WTC11 (cell line): Measurements from ENCODE around the gene SLC4A1AP. TPM values are rescaled to one million over a fixed set of nuclear protein-coding genes. Genes with fewer than 3 reads are reported as not detected.

Experiments
- ATAC-seq: fragments of 200-7000 bp; cut with Tn5 transposase; 2 replicates; pipeline ENCODE4 v1.10.0; 2021; ENCODE audit warnings: mild to moderate bottlenecking, moderate library complexity
- CTCF ChIA-PET: fragments of 300-600 bp; sonication (Branson Sonifier 250); formaldehyde crosslinking; loops from one replicate; lab custom pipeline; 2021; ENCODE audit warnings: antibody characterized with exemption; lab: Charles Lee
- POLR2A ChIA-PET: fragments of 350-600 bp; sonication (Branson Sonifier 250); formaldehyde crosslinking; loops from one replicate; lab custom pipeline; 2021; ENCODE audit warnings: antibody characterized with exemption; lab: Charles Lee
- DNase-seq: peaks from one replicate; pipeline ENCODE4 v3.0.0; 2021; ENCODE audit warnings: low spot score
- H3K27ac Mint-ChIP-seq: 2 replicates; pipeline ENCODE4 v1.8.0; 2021; ENCODE audit warnings: mixed read lengths
- H3K27me3 Mint-ChIP-seq: 2 replicates; pipeline ENCODE4 v1.8.0; 2021; ENCODE audit warnings: low read depth, mild to moderate bottlenecking, moderate library complexity, mixed read lengths
- H3K36me3 Mint-ChIP-seq: 2 replicates; pipeline ENCODE4 v1.8.0; 2021; ENCODE audit warnings: mixed read lengths
- H3K4me1 Mint-ChIP-seq: 2 replicates; pipeline ENCODE4 v1.8.0; 2022; ENCODE audit warnings: mixed read lengths
- H3K4me3 Mint-ChIP-seq: 2 replicates; pipeline ENCODE4 v1.8.0; 2021; ENCODE audit warnings: mild to moderate bottlenecking, moderate library complexity, mixed read lengths
- H3K9me3 Mint-ChIP-seq: 2 replicates; pipeline ENCODE4 v1.8.0; 2021; ENCODE audit warnings: mixed read lengths
- E2F1 ChIP-seq: sonication (generic); formaldehyde crosslinking; IDR thresholded peaks from 2 replicates; pipeline ENCODE4 v1.8.0; 2022; ENCODE audit warnings: mild to moderate bottlenecking, missing genetic modification reagents
- EMX1 ChIP-seq: fragments of 250-450 bp; sonication (Bioruptor Pico); IDR thresholded peaks from 2 replicates; pipeline ENCODE4 v1.8.0; 2021; ENCODE audit warnings: mild to moderate bottlenecking
- ERG ChIP-seq: fragments of 250-450 bp; sonication (Bioruptor Pico); IDR thresholded peaks from 2 replicates; pipeline ENCODE4 v1.8.0; 2021; ENCODE audit warnings: mild to moderate bottlenecking
- ESRRA ChIP-seq: sonication (generic); formaldehyde crosslinking; IDR thresholded peaks from 2 replicates; pipeline ENCODE4 v1.8.1; 2022; ENCODE audit warnings: mild to moderate bottlenecking, missing genetic modification reagents, borderline replicate concordance
- GRHL2 ChIP-seq: fragments of 250-450 bp; sonication (Bioruptor Pico); IDR thresholded peaks from 2 replicates; pipeline ENCODE4 v1.8.0; 2022; ENCODE audit warnings: mild to moderate bottlenecking, moderate library complexity; ENCODE audit not compliant: insufficient replicate concordance, severe bottlenecking
- JAZF1 ChIP-seq: fragments of 250-450 bp; sonication (Bioruptor Pico); IDR thresholded peaks from 2 replicates; pipeline ENCODE4 v1.9.0; 2021; ENCODE audit warnings: moderate library complexity, mild to moderate bottlenecking, inconsistent platforms
- JUN ChIP-seq: sonication (generic); formaldehyde crosslinking; IDR thresholded peaks from 2 replicates; pipeline ENCODE4 v1.8.0; 2023; ENCODE audit warnings: mild to moderate bottlenecking, missing genetic modification reagents
- MYBL2 ChIP-seq: sonication (generic); formaldehyde crosslinking; IDR thresholded peaks from 2 replicates; pipeline ENCODE4 v1.8.1; 2023; ENCODE audit warnings: mild to moderate bottlenecking, moderate library complexity, missing genetic modification reagents
- NR1H2 ChIP-seq: sonication (generic); formaldehyde crosslinking; IDR thresholded peaks from 2 replicates; pipeline ENCODE4 v1.9.0; 2021; ENCODE audit warnings: mild to moderate bottlenecking, moderate library complexity, missing genetic modification reagents
- NR3C1 ChIP-seq: sonication (generic); formaldehyde crosslinking; conservative IDR thresholded peaks from 2 replicates; pipeline ENCODE4 v1.8.1; 2023; ENCODE audit warnings: low read depth, mild to moderate bottlenecking, missing genetic modification reagents
- RELA ChIP-seq: sonication (generic); formaldehyde crosslinking; IDR thresholded peaks from 2 replicates; pipeline ENCODE4 v1.8.1; 2022; ENCODE audit warnings: missing genetic modification reagents, mild to moderate bottlenecking, borderline replicate concordance
- RORB ChIP-seq: fragments of 250-450 bp; sonication (Bioruptor Pico); IDR thresholded peaks from 2 replicates; pipeline ENCODE4 v1.9.0; 2021; ENCODE audit warnings: mild to moderate bottlenecking
- SMAD3 ChIP-seq: sonication (generic); formaldehyde crosslinking; IDR thresholded peaks from 2 replicates; pipeline ENCODE4 v1.8.0; 2022; ENCODE audit warnings: missing genetic modification reagents, mild to moderate bottlenecking, borderline replicate concordance
- STAT6 ChIP-seq: sonication (generic); formaldehyde crosslinking; conservative IDR thresholded peaks from 2 replicates; pipeline ENCODE4 v1.8.1; 2023; ENCODE audit warnings: mild to moderate bottlenecking, low read depth, missing genetic modification reagents, moderate library complexity
- TEAD1 ChIP-seq: sonication (generic); formaldehyde crosslinking; IDR thresholded peaks from 2 replicates; pipeline ENCODE4 v1.8.0; 2022; ENCODE audit warnings: mild to moderate bottlenecking, missing genetic modification reagents
- TEAD4 ChIP-seq: sonication (generic); formaldehyde crosslinking; IDR thresholded peaks from 2 replicates; pipeline ENCODE4 v1.8.0; 2022; ENCODE audit warnings: mild to moderate bottlenecking, missing genetic modification reagents
- USF2 ChIP-seq: sonication (generic); formaldehyde crosslinking; IDR thresholded peaks from 2 replicates; pipeline ENCODE4 v1.8.1; 2023; ENCODE audit warnings: mild to moderate bottlenecking, missing genetic modification reagents, moderate library complexity
- ZNF232 ChIP-seq: sonication (generic); formaldehyde crosslinking; IDR thresholded peaks from 2 replicates; pipeline ENCODE4 v1.8.0; 2022; ENCODE audit warnings: mild to moderate bottlenecking, missing genetic modification reagents
- ZNF396 ChIP-seq: fragments of 250-450 bp; sonication (Bioruptor Pico); IDR thresholded peaks from 2 replicates; pipeline ENCODE4 v1.8.0; 2021; ENCODE audit warnings: mild to moderate bottlenecking, moderate library complexity, borderline replicate concordance
- ZNF671 ChIP-seq: fragments of 250-450 bp; sonication (Bioruptor Pico); IDR thresholded peaks from 2 replicates; pipeline ENCODE4 v1.8.0; 2021; ENCODE audit warnings: mild to moderate bottlenecking
- total RNA-seq: library from RNA; stranded (reverse); gene quantifications from 3 replicates; pipeline ENCODE4 v1.2.3, GENCODE V29; 2021
- TF ChIP-seq, protein P1 (sequence below): sonication (generic); formaldehyde crosslinking; IDR thresholded peaks from 2 replicates; pipeline ENCODE4 v1.8.0; 2022; ENCODE audit warnings: mild to moderate bottlenecking, missing genetic modification reagents
- TF ChIP-seq, protein P2 (sequence below): sonication (generic); formaldehyde crosslinking; IDR thresholded peaks from 2 replicates; pipeline ENCODE4 v1.8.1; 2022; ENCODE audit warnings: low read depth, mild to moderate bottlenecking, moderate library complexity, missing genetic modification reagents, borderline replicate concordance
- TF ChIP-seq, protein P3 (sequence below): sonication (generic); formaldehyde crosslinking; IDR thresholded peaks from 2 replicates; pipeline ENCODE4 v1.8.1; 2022; ENCODE audit warnings: mild to moderate bottlenecking, moderate library complexity, missing genetic modification reagents

SLC4A1AP gene
- total RNA-seq, 1 experiment from 2014 or later, result 20.1 TPM

DNA sequence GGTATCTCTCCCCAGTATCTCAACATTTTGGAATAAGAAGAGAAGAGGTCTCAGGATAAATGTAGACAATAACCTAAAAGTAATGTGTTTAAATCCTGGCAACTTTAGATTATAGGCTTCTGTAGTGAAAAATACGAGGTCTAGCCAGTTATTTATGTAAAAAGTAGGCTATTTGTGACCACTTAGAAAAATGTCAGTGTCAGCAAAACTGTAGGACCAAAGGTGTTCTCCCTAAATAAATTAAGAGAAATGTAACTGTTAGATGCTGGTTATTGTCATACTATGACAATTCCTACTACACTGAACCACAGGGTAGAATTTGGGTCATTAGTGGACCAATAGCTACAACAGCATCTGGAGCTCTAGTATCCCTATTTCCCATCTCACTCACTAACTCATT, 2.3 kb upstream of the SLC4A1AP start (continued):
- TF ChIP-seq, protein P1, sequence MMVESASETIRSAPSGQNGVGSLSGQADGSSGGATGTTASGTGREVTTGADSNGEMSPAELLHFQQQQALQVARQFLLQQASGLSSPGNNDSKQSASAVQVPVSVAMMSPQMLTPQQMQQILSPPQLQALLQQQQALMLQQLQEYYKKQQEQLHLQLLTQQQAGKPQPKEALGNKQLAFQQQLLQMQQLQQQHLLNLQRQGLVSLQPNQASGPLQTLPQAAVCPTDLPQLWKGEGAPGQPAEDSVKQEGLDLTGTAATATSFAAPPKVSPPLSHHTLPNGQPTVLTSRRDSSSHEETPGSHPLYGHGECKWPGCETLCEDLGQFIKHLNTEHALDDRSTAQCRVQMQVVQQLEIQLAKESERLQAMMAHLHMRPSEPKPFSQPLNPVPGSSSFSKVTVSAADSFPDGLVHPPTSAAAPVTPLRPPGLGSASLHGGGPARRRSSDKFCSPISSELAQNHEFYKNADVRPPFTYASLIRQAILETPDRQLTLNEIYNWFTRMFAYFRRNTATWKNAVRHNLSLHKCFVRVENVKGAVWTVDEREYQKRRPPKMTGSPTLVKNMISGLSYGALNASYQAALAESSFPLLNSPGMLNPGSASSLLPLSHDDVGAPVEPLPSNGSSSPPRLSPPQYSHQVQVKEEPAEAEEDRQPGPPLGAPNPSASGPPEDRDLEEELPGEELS (CRISPR knock-in tag), result no peak
- TF ChIP-seq TEAD1 (CRISPR knock-in tag), result no peak
- no peak for TF ChIP-seq JUN
- no peak for TF ChIP-seq ZNF232 (CRISPR knock-in tag)
- TF ChIP-seq ZNF396 (CRISPR knock-in tag), result no peak
- no peak for TF ChIP-seq RORB (CRISPR knock-in tag)
- TF ChIP-seq, protein P2, sequence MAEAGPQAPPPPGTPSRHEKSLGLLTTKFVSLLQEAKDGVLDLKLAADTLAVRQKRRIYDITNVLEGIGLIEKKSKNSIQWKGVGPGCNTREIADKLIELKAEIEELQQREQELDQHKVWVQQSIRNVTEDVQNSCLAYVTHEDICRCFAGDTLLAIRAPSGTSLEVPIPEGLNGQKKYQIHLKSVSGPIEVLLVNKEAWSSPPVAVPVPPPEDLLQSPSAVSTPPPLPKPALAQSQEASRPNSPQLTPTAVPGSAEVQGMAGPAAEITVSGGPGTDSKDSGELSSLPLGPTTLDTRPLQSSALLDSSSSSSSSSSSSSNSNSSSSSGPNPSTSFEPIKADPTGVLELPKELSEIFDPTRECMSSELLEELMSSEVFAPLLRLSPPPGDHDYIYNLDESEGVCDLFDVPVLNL (CRISPR knock-in tag), result no peak
- no peak for TF ChIP-seq ESRRA (CRISPR knock-in tag)
- TF ChIP-seq, all 79 proteins: peak for 0

DNA sequence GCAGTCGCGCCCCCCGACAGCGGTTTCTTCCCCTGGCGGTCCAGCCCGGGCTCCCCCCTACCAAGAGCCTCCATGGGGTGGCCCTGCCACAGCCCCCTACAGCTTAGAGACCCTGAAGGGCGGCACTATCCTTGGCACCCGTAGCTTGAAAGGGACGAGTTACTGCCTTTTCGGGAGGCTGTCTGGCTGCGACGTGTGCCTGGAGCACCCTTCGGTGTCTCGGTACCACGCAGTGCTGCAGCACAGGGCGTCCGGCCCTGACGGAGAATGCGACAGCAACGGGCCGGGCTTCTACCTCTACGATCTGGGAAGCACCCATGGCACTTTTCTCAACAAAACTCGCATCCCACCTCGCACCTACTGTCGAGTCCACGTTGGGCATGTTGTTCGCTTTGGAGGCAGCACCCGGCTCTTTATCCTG, 475 bp downstream of the SLC4A1AP start:
- TF ChIP-seq SMAD3 (CRISPR knock-in tag) (no peak), MYBL2 (CRISPR knock-in tag) (peak; percentile 9; the same call in 1 of the 2 replicates), TEAD4 (no peak)
- Mint-ChIP-seq H3K4me3 (peak overlapping the region; percentile 99), H3K9me3 (no peaks in the 10 kb centered on the region), H3K27ac (peak overlapping the region; percentile 53; the same call in 1 of the 2 replicates), H3K27me3 (no peaks in the 10 kb centered on the region), H3K4me1 (peaks cover 17% of the 10 kb centered on the region), H3K36me3 (peaks cover 46% of the 10 kb centered on the region)
- ChIA-PET CTCF (interaction anchor here (1.3 to 1.4 kb wide), 2 partner anchors 19 to 40 kb away, joined by 8 to 17 read pairs; no protein-coding TSS in a partner anchor), POLR2A (no interaction called here)
- ATAC-seq (peak; percentile 40), DNase-seq (no peak)

DNA sequence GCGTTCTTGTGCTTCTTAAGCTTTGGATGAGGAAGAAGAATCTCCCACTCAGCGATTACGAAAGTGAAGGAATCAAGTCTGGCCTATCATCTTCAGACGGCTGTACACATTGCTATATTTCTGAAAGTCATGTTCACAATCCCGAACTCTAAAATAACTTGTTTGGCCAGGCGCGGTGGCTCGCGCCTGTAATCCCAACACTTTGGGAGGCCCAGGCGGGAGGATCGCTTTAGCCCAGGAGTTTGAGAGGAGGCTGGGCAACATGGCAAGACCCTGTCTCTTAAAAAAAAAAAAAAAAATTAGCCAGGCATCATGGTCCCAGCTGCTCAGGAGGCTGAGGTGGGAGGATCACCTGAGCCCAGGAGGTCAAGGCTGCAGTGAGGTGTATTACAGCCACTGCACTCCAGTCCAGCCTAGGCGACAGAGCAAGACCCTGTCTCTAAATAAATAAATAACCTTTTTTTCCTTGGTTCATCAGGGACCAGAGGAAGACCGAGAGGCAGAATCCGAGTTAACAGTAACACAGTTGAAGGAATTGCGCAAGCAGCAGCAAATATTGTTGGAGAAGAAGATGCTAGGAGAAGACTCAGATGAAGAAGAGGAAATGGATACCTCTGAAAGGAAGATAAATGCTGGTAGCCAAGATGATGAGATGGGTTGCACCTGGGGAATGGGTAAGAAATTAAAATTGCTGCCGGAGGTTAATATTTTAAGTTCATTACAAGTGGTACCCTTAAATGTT, 1.1 kb downstream of the SLC4A1AP start:
- no peak for DNase-seq
- peak overlapping the region; percentile 53; the same call in 1 of the 2 replicates for H3K27ac Mint-ChIP-seq
- ChIA-PET CTCF (no interaction called here), POLR2A (no interaction called here)
- peaks cover 17% of the 10 kb centered on the region for H3K4me1 Mint-ChIP-seq
- peaks cover 42% of the 10 kb centered on the region for H3K36me3 Mint-ChIP-seq
- peak overlapping the region; percentile 99 for H3K4me3 Mint-ChIP-seq
- H3K9me3 Mint-ChIP-seq, result no peaks in the 10 kb centered on the region
- H3K27me3 Mint-ChIP-seq, result no peaks in the 10 kb centered on the region
- ATAC-seq, result no peak
- no peak for TF ChIP-seq E2F1 (CRISPR knock-in tag)
- no peak for TF ChIP-seq NR1H2 (CRISPR knock-in tag)
- no peak for TF ChIP-seq NR3C1 (CRISPR knock-in tag)
- no peak for TF ChIP-seq ZNF671
- no peak for TF ChIP-seq RELA (CRISPR knock-in tag)
- TF ChIP-seq, protein P3, sequence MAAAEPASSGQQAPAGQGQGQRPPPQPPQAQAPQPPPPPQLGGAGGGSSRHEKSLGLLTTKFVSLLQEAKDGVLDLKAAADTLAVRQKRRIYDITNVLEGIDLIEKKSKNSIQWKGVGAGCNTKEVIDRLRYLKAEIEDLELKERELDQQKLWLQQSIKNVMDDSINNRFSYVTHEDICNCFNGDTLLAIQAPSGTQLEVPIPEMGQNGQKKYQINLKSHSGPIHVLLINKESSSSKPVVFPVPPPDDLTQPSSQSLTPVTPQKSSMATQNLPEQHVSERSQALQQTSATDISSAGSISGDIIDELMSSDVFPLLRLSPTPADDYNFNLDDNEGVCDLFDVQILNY, result no peak
- TF ChIP-seq STAT6 (CRISPR knock-in tag), result no peak
- no peak for TF ChIP-seq USF2
- no peak for TF ChIP-seq GRHL2 (CRISPR knock-in tag)
- no peak for TF ChIP-seq ERG (CRISPR knock-in tag)
- no peak for TF ChIP-seq JAZF1 (CRISPR knock-in tag)
- TF ChIP-seq EMX1 (CRISPR knock-in tag), result no peak
